Osteoblast (primary cell): ENCODE data around the gene RADIL. TPM values are rescaled to one million over a fixed set of nuclear protein-coding genes. Genes with fewer than 3 reads are reported as not detected.
A peak's percentile ranks its signal among the peaks of the same experiment; 100 is the strongest.

Experiments used
- DNase-seq: peaks from one replicate; pipeline ENCODE4 v3.0.0; 2011; ENCODE audit warnings: low spot score, mixed read lengths; ENCODE audit not compliant: insufficient read length; ENCODE audit errors: missing footprints
- H2AFZ ChIP-seq: 2 replicates; pipeline ENCODE4 v1.6.0; 2011; ENCODE audit warnings: mild to moderate bottlenecking, low read length
- H3K27ac ChIP-seq: 2 replicates; pipeline ENCODE4 v1.5.1; 2011; ENCODE audit warnings: mild to moderate bottlenecking, low read depth, low read length, moderate library complexity
- H3K27me3 ChIP-seq: 2 replicates; pipeline ENCODE4 v1.6.0; 2012; ENCODE audit warnings: mild to moderate bottlenecking, control low read depth, inconsistent platforms, low read length, moderate library complexity; ENCODE audit not compliant: insufficient read depth
- H3K36me3 ChIP-seq: 2 replicates; pipeline ENCODE4 v1.5.1; 2011; ENCODE audit warnings: mild to moderate bottlenecking, low read length, control low read depth, moderate library complexity; ENCODE audit not compliant: insufficient read depth
- H3K4me1 ChIP-seq: 2 replicates; pipeline ENCODE4 v1.5.1; 2011; ENCODE audit warnings: mild to moderate bottlenecking, low read length, control low read depth, moderate library complexity; ENCODE audit not compliant: insufficient read depth
- H3K4me2 ChIP-seq: 2 replicates; pipeline ENCODE4 v1.6.0; 2011; ENCODE audit warnings: mild to moderate bottlenecking, low read length; ENCODE audit not compliant: insufficient read depth
- H3K4me3 ChIP-seq: fragments of 200-600 bp; sonication (generic); 3 replicates; pipeline ENCODE4 v1.5.1; 2012; ENCODE audit warnings: mild to moderate bottlenecking, low read length, inconsistent platforms; ENCODE audit not compliant: insufficient read depth
- H3K79me2 ChIP-seq: 2 replicates; pipeline ENCODE4 v1.6.0; 2012; ENCODE audit warnings: mild to moderate bottlenecking, low read length, control low read depth, inconsistent platforms; ENCODE audit not compliant: insufficient read depth
- H3K9me3 ChIP-seq: 2 replicates; pipeline ENCODE4 v1.5.1; 2011; ENCODE audit warnings: low read depth, low read length, control low read depth
- H4K20me1 ChIP-seq: 2 replicates; pipeline ENCODE4 v1.6.0; 2012; ENCODE audit warnings: mild to moderate bottlenecking, low read length, control low read depth; ENCODE audit not compliant: insufficient read depth
- total RNA-seq: library from RNA; depleted of rRNA; stranded (reverse); fragments of >200 nt; gene quantifications from 2 replicates; pipeline ENCODE4 v1.2.3, GENCODE V29; 2012
- TF ChIP-seq, protein P1 (sequence below): IDR thresholded peaks from 2 replicates; pipeline ENCODE4 v1.5.1; 2011; ENCODE audit warnings: mild to moderate bottlenecking, low read depth, low read length, moderate library complexity; ENCODE audit errors: extremely low read depth

Gene RADIL
- total RNA-seq, 1 donor = 1.1 TPM

- no peaks in the 10 kb centered on the region for H3K79me2 ChIP-seq
- no peak for DNase-seq
- no peaks in the 10 kb centered on the region for H3K9me3 ChIP-seq
- H3K27me3 ChIP-seq = no peaks in the 10 kb centered on the region
- no peaks in the 10 kb centered on the region for H4K20me1 ChIP-seq
- H3K4me1 ChIP-seq = no peaks in the 10 kb centered on the region
- H2AFZ ChIP-seq = peak overlapping the region; percentile 50
- H3K27ac ChIP-seq = no peak overlapping the region
- H3K4me3 ChIP-seq = no peak overlapping the region
- TF ChIP-seq, protein P1, sequence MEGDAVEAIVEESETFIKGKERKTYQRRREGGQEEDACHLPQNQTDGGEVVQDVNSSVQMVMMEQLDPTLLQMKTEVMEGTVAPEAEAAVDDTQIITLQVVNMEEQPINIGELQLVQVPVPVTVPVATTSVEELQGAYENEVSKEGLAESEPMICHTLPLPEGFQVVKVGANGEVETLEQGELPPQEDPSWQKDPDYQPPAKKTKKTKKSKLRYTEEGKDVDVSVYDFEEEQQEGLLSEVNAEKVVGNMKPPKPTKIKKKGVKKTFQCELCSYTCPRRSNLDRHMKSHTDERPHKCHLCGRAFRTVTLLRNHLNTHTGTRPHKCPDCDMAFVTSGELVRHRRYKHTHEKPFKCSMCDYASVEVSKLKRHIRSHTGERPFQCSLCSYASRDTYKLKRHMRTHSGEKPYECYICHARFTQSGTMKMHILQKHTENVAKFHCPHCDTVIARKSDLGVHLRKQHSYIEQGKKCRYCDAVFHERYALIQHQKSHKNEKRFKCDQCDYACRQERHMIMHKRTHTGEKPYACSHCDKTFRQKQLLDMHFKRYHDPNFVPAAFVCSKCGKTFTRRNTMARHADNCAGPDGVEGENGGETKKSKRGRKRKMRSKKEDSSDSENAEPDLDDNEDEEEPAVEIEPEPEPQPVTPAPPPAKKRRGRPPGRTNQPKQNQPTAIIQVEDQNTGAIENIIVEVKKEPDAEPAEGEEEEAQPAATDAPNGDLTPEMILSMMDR = no peak
- H3K4me2 ChIP-seq = no peak overlapping the region
- H3K36me3 ChIP-seq = no peaks in the 10 kb centered on the region
These were observed 41.0 kb downstream of the RADIL start for GRCh38 chr7:4842319-4843064.

- H3K79me2 ChIP-seq = no peaks in the 10 kb centered on the region
- H3K27ac ChIP-seq = no peak overlapping the region
- no peak overlapping the region for H3K4me2 ChIP-seq
- H3K36me3 ChIP-seq = no peaks in the 10 kb centered on the region
- DNase-seq = no peak
- no peaks in the 10 kb centered on the region for H3K9me3 ChIP-seq
- H3K4me3 ChIP-seq = no peak overlapping the region
- TF ChIP-seq, protein P1 = no peak
- H3K27me3 ChIP-seq = no peaks in the 10 kb centered on the region
- no peaks in the 10 kb centered on the region for H4K20me1 ChIP-seq
- no peak overlapping the region for H2AFZ ChIP-seq
- H3K4me1 ChIP-seq = no peaks in the 10 kb centered on the region
These were observed 41.7 kb downstream of the RADIL start for GRCh38 chr7:4841836-4842235.

GRCh38 chr7:4841007-4841784 is 42.3 kb downstream of the RADIL start:
- no peak overlapping the region for H3K4me3 ChIP-seq
- TF ChIP-seq, protein P1 = no peak
- H4K20me1 ChIP-seq = no peaks in the 10 kb centered on the region
- no peaks in the 10 kb centered on the region for H3K79me2 ChIP-seq
- H3K9me3 ChIP-seq = no peaks in the 10 kb centered on the region
- no peaks in the 10 kb centered on the region for H3K4me1 ChIP-seq
- no peak overlapping the region for H2AFZ ChIP-seq
- H3K27me3 ChIP-seq = no peaks in the 10 kb centered on the region
- no peak for DNase-seq
- no peak overlapping the region for H3K4me2 ChIP-seq
- H3K27ac ChIP-seq = no peak overlapping the region
- no peaks in the 10 kb centered on the region for H3K36me3 ChIP-seq

DNA sequence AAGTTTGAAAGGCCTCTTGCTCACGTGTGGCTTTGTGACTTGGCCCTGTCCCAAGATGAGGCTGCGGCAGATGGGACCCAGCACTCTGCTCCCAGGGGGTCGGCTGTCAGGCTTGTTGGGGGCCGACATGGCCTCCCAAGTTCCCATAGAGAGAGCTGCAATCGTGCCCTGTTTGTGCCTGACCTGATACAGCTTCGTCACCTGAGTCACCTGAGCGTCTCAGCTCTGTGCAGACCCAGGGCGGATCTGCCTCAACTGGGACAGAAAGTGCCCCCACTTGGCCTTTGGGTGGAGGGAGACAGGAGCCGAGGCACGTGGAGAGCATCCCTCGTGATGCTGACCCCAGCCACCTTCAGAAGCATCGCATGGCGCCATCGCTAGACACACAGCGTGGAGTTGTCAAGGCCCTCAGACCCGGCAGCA is 43.4 kb downstream of the RADIL start:
- no peaks in the 10 kb centered on the region for H3K79me2 ChIP-seq
- H3K27me3 ChIP-seq = no peaks in the 10 kb centered on the region
- H3K9me3 ChIP-seq = no peaks in the 10 kb centered on the region
- H3K4me3 ChIP-seq = no peak overlapping the region
- no peak overlapping the region for H2AFZ ChIP-seq
- DNase-seq = no peak
- H3K4me2 ChIP-seq = no peak overlapping the region
- H3K4me1 ChIP-seq = no peaks in the 10 kb centered on the region
- H3K36me3 ChIP-seq = no peaks in the 10 kb centered on the region
- TF ChIP-seq, protein P1 = no peak
- H4K20me1 ChIP-seq = no peaks in the 10 kb centered on the region
- no peak overlapping the region for H3K27ac ChIP-seq
